Ureter (tissue), 1 donor: Measurements from ENCODE around the gene MLLT3. TPM values are rescaled to one million over a fixed set of nuclear protein-coding genes. Genes with fewer than 3 reads are reported as not detected.

Experiments used
- DNase-seq: peaks from one replicate; pipeline ENCODE4 v3.0.0-alpha.2; 2020; ENCODE audit warnings: low spot score
- total RNA-seq: library from RNA; stranded (reverse); gene quantifications from one replicate; pipeline ENCODE4 v1.2.4, GENCODE V29; 2023
- donor health status: DM: yes; HTN: yes; CAD: no.

MLLT3 gene
- total RNA-seq, 1 donor from 2014 or later = 26.8 TPM

GRCh38 chr9:20625003-20625349 is 2.7 kb upstream of the MLLT3 start:
- DNase-seq = no peak

- peak; percentile 62 for DNase-seq
Observed at GRCh38 chr9:20624201-20625002, 2.1 kb upstream of the MLLT3 start.

GRCh38 chr9:20623748-20624124 is 1.4 kb upstream of the MLLT3 start:
- DNase-seq = no peak

- peak; percentile 52 for DNase-seq
Observed at GRCh38 chr9:20623021-20623747, 885 bp upstream of the MLLT3 start.

- peak; percentile 85 for DNase-seq
Observed at GRCh38 chr9:20621471-20622329, 599 bp downstream of the MLLT3 start.

GRCh38 chr9:20620650-20621470 is 1.4 kb downstream of the MLLT3 start:
- DNase-seq = peak; percentile 54

GRCh38 chr9:20619487-20620200 is 2.7 kb downstream of the MLLT3 start:
- DNase-seq = no peak

- DNase-seq = no peak
Observed at GRCh38 chr9:20618361-20618802, 3.9 kb downstream of the MLLT3 start.

GRCh38 chr9:20616808-20617207 is 5.5 kb downstream of the MLLT3 start:
- no peak for DNase-seq

GRCh38 chr9:20614602-20615216 is 7.6 kb downstream of the MLLT3 start:
- DNase-seq = no peak

- no peak for DNase-seq
Observed at GRCh38 chr9:20611691-20612287, 10.5 kb downstream of the MLLT3 start.

- no peak for DNase-seq
Observed at GRCh38 chr9:20610591-20610990, 11.7 kb downstream of the MLLT3 start.

- no peak for DNase-seq
Observed at GRCh38 chr9:20608582-20608981, 13.7 kb downstream of the MLLT3 start.

GRCh38 chr9:20606652-20607051 is 15.6 kb downstream of the MLLT3 start:
- no peak for DNase-seq

- DNase-seq = no peak
Observed at GRCh38 chr9:20604562-20604961, 17.7 kb downstream of the MLLT3 start.

- no peak for DNase-seq
Observed at GRCh38 chr9:20603524-20604268, 18.6 kb downstream of the MLLT3 start.

GRCh38 chr9:20601292-20601691 is 21.0 kb downstream of the MLLT3 start:
- DNase-seq = no peak

- DNase-seq = no peak
Observed at GRCh38 chr9:20599195-20599594, 23.1 kb downstream of the MLLT3 start.

- DNase-seq = no peak
Observed at GRCh38 chr9:20598367-20598766, 23.9 kb downstream of the MLLT3 start.
